M059J (cell line): ENCODE results near the gene R3HDML. TPM values are rescaled to one million over a fixed set of nuclear protein-coding genes. Genes with fewer than 3 reads are reported as not detected.
"Not testable (repeated sequence)": the region's sequence is repeated elsewhere in the genome, so short reads cannot be mapped to it uniquely, and the experiment has no call there.

Experiments used
- DNase-seq: peaks from one replicate; pipeline ENCODE4 v3.0.0-alpha.2; 2012; ENCODE audit warnings: low read depth
- total RNA-seq: library from RNA; depleted of rRNA; stranded (reverse); fragments of >200 nt; shearing (Covaris generic); gene quantifications from 2 replicates; pipeline ENCODE4 v1.2.3, GENCODE V29; 2014

Gene R3HDML
- total RNA-seq, 1 experiment from 2014 or later = not detected

DNA sequence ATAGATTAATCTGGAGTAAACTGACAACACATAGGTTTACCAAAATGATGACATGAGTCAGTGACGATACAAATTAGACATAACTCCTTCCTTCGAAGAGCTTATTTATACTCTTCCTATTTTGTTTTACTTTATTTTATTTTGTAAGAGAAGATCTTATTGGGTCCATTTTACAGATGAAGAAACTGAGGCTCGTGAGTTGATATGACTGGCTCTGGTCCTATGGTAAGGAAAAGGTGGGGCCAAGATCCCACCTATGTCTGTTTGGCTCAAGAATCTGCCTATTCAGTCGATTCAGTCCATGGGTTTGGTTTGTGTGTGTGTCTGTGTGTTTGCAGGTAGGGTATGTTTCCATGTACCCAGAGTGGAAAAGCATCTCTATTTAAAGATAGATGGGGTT is 8.4 kb upstream of the R3HDML start:
- DNase-seq = no peak

DNA sequence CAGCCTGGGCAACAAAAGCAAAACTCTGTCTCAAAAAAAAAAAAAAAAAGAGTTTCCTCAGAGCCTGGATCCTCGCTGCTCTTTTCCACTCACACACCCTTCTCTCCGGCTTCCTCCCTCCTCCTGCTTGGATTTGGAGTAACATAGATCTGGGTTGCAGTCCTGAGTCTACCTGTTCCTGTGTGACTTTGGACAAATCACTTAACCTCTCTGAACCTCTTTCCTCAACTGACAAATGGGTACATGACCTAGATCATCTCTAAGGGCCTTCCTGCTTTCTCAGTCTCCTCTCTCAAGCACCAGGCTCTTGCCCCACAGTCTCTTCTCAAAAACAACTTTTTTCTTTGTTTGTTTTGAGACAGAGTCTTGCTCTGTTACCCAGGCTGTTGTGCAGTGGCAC is 5.6 kb upstream of the R3HDML start:
- no peak for DNase-seq

DNA sequence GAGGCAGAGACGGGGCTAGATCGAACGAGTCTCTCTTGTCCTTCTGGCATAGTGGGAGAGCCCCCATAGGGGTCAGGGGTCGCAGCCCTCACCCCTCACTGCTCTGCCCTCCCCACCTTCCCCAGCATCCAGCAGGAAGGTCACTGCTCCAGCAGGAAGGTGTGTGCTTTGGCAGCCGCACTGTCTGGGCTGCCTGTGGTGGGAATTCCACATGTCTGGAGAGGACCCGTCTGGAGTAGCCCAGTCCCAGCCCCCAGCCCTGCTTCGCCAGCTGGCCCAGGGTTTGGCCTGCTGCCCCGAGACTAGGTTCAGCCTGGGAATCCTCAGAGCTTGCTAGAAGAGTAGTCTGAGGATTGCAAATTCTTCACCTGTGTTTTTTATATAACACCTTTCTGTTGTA is 2.5 kb upstream of the R3HDML start:
- DNase-seq = no peak

DNA sequence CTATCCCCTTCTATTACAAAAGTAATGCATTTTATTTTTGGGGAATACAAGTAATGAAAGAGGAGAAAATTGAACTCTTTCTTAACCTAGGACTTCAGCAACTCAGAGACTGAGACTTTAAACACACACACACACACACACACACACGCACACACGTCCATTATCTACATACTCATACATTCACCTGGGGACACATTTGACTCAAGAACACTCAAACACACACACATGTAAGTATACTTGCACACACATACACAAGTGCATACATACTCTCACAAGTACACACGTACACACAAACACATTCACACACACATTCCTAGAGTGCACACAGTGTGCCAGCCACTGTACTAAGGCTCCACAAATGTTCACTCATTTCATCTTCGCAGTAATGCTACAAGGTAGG is 2.1 kb upstream of the R3HDML start:
- no peak for DNase-seq

GRCh38 chr20:44335675-44336074 is 1.2 kb upstream of the R3HDML start:
- no peak for DNase-seq

GRCh38 chr20:44336086-44336485 is 757 bp upstream of the R3HDML start:
- no peak for DNase-seq

- peak; percentile 51 for DNase-seq
Measured at GRCh38 chr20:44342248-44342647, 5.4 kb downstream of the R3HDML start.

GRCh38 chr20:44343162-44343675 is 6.4 kb downstream of the R3HDML start:
- DNase-seq = no peak

GRCh38 chr20:44344723-44345122 is 7.9 kb downstream of the R3HDML start:
- DNase-seq = no peak

DNA sequence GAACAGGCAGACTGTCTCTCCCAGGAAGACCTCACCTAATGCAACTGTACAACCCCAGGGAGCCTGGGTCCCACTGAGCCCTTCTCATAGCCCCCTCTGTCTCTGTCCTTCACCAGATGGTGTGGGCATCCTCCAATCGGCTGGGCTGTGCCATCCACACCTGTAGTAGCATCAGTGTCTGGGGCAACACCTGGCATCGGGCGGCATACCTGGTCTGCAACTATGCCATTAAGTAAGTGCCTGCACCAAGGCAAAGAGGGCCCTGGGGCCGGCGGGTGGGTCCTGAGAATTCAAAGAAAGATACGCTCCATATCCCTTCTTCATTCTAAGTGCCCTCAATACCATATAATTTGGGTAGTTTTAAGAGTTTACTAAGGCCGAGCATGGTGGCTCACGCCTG is 8.3 kb downstream of the R3HDML start:
- DNase-seq = no peak

DNA sequence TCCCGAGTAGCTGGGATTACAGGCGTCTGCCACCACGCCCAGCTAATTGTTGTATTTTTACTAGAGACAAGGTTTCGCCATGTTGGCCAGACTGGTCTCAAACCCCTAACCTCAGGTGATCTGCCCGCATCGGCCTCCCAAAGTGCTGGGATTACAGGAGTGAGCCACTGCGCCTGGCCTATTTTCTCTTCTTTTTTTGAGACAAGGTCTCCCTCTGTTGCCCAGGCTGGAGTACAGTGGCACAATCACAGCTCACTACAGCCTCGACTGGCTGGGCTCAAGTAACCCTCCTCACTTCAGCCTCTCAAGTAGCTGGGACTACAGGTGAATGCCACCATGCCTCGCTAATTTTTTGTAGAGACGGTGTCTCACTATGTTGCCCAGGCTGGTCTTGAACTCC is 9.1 kb downstream of the R3HDML start:
- not testable (repeated sequence) for DNase-seq

- DNase-seq = no peak
Measured at GRCh38 chr20:44348168-44348659, 11.4 kb downstream of the R3HDML start.

GRCh38 chr20:44349349-44349748 is 12.5 kb downstream of the R3HDML start:
- no peak for DNase-seq

DNA sequence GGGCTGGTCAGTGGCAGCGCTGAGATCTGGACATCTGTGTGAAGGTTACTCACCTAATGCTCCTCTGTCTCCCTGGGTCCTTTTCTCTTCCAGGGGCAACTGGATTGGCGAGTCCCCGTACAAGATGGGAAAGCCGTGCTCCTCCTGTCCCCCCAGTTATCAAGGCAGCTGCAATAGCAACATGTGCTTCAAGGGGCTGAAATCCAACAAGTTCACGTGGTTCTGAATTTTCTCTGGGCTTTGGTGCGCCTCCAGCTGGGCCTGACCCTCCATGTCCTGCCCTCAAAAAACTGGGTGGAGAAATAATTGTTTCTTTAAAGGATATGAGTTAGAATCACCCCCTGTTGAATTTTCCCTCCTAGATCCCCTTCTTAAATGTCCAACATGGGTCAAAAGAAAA is 13.7 kb downstream of the R3HDML start:
- no peak for DNase-seq

GRCh38 chr20:44354979-44355497 is 18.2 kb downstream of the R3HDML start:
- DNase-seq = no peak

DNA sequence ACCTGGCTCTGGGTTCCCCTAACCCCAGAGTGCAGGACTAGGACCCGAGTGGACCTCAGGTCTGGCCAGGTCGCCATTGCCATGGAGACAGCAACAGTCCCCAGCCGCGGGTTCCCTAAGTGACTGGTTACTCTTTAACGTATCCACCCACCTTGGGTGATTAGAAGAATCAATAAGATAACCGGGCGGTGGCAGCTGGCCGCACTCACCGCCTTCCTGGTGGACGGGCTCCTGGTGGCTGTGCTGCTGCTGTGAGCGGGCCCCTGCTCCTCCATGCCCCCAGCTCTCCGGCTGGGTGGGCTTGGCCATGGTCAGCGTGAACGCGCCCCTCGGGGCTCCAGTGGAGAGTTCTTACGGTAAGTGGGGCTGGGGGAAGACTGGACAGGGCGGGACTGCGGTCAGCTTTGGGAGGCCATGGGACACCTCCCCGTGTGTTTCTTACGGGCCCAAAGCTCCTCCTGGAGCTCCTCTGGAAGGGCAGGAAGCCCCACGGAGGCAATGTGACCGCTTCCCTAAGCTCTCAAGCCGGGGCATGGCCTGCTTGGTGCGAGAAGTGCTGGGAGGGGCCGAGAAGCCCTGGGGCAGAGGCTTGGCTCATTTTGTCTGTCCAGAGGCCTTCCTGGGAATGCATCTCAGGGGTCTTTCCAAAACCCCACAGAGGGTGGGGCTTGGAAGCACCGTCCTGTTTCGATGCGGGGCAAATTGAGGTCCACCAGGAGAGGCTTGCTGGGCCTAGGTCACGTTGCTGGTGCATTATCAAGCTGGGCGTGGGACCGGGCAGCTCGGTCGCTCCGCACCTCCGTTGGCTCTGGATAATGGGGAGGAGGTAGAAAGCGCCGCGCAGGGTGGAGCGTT is 18.9 kb downstream of the R3HDML start, which contains the start of gene HNF4A:
Gene HNF4A, plus strand, starts transcription at position 202 of the 855 bp plus-strand sequence. Its CDS starts 106 bp downstream, at position 308.
- no peak for DNase-seq

- no peak for DNase-seq
Measured at GRCh38 chr20:44356353-44356723, 19.5 kb downstream of the R3HDML start.

GRCh38 chr20:44357020-44357419 is 20.2 kb downstream of the R3HDML start:
- DNase-seq = no peak

DNA sequence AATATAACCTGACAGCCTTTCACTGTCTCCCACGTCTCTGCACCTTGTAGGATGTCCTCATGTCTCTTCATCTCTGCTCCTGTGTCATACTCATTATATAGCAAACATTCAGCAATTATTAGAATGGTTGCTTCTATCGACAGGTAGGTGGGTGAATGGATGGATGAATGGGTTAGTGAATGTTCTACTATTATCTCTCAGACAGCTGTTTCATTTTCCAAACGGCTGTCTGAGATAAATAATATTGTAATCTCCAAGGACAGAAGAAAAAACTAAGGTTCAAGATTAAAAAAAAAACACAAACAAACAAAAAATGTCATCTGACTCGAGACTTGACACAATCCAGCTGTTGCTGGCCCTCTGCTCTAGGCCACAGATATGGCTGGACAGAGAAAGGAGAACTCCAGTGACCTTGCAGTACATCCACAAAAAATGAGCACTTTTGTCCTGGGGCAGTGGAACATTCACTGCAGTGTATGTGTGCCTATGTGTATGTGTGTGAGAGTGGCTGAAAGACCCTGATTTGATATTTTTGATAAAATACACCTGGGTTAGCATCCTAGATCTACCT is 20.8 kb downstream of the R3HDML start:
- DNase-seq = no peak

DNA sequence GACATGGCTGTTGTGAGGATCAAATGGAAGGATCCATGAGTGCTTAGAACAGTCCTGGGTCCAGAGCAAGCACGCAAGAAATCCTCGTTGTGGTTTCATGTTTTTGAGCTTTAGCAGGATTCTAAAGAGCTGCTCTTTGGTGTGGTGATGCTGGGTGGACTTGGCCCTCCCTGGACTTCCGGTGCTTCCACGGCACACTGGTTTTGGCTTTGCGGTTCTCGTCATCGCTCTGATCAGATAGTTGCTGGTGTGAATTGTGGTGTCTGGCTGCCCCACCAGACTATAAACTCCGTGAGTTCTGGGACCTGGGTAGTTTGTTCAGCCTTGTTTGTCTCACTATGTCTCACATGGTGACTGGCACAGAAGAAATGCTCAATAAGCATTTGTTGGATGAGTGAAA is 21.9 kb downstream of the R3HDML start:
- DNase-seq = no peak

DNA sequence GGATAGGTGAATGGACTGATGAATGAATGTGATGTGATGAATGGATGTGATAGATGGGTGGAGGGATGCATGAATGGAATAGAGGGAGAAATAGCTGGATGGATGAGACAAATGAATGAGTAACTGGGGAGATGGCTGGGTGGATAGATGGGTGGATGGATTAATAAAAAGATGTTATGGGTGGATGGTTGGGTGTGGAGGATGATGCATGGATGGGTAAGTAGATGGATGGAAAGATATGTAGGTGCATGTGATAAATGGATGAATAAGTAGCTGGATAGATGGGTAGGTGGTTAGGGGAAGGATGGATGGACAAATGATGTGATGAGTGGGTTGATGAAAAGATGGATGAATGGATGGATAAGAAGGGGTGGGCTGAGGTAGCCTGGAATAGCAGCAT is 23.4 kb downstream of the R3HDML start:
- DNase-seq = no peak

DNA sequence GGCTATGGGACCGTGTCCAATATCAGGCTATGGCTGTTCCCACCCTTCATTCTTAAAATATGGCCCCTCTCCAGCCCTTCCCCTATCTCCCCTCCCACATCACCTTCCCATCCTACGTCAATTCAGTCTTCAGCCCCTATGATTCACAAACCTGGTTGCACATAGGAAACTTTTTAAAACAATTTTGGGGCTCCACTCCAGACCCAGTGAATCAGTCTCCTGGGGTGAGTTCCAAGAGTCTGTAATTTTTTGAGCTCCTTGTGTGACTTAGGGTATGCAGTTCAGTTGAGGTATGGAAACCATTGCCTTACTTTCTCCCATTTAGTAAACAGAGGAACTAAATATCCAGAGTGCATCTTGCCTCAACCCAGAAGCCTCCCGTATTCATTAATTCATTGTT is 24.2 kb downstream of the R3HDML start:
- peak; percentile 43 for DNase-seq

DNA sequence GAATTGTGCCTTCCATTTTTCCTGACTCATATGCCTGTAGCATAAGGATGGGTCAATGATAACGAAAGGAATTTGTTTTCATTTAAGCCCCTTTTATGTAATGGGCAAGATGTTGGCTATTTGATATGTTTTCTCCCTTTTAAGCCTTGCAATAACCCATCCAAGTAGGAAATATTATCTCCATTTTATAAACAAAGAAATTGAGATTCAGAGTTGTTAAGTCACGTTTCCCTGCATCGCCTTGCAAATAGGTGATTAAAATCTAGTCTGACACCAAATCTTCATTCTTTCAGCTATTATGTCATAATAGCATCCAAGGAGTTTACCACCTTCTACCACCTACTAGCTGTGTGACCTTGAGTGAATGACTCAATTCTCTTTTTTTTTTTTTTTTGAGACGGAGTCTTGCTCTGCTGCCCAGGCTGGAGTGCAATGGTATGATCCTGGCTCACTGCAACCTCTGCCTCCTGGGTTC is 25.7 kb downstream of the R3HDML start:
- peak; percentile 77 for DNase-seq
